ENCODE data around the gene UBR1.

- TF ChIP-seq, protein P1, sequence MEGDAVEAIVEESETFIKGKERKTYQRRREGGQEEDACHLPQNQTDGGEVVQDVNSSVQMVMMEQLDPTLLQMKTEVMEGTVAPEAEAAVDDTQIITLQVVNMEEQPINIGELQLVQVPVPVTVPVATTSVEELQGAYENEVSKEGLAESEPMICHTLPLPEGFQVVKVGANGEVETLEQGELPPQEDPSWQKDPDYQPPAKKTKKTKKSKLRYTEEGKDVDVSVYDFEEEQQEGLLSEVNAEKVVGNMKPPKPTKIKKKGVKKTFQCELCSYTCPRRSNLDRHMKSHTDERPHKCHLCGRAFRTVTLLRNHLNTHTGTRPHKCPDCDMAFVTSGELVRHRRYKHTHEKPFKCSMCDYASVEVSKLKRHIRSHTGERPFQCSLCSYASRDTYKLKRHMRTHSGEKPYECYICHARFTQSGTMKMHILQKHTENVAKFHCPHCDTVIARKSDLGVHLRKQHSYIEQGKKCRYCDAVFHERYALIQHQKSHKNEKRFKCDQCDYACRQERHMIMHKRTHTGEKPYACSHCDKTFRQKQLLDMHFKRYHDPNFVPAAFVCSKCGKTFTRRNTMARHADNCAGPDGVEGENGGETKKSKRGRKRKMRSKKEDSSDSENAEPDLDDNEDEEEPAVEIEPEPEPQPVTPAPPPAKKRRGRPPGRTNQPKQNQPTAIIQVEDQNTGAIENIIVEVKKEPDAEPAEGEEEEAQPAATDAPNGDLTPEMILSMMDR (IDR thresholded peaks at IDR 0.05) = no peak
- no peak for TF ChIP-seq POLR2A (IDR thresholded peaks at IDR 0.05; ENCODE audit: low read depth)
Observed at GRCh38 chr15:43007551-43007950, 98.3 kb downstream of the UBR1 start.
